NCI-H2227 (cell line): Measurements from ENCODE around the gene TMEM54.
A peak's percentile ranks its signal among the peaks of the same experiment; 100 is the strongest.
"Not testable (repeated sequence)": the region's sequence is repeated elsewhere in the genome, so short reads cannot be mapped to it uniquely, and the experiment has no call there.

Experiments used
- DNase-seq: peaks from one replicate; lab custom pipeline; 2025; ENCODE audit not compliant: unreplicated experiment; lab: John Stamatoyannopoulos, UW

TMEM54 gene

GRCh38 chr1:32919811-32920733 is 18.9 kb upstream of the TMEM54 start:
- no peak for DNase-seq

DNA sequence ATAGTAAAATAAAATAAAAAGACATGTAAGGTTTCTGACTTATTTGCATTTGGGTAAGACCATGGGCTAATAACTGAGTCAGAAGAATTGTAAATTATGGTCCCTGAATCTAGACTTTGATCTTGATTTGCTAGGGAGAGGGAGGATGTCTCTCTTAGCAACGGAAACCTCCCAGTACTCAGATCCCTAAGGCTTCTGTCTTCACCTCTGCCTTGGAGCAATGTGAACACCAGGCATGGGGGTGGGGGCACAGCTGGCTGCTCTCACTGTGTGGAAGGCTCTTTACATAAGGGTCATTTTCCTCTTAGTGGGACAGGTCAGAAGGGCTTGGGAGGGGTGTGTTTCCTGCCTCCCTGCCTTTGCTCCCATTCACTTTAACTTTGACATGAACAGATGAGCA is 17.0 kb upstream of the TMEM54 start:
- DNase-seq, result peak; percentile 51

- DNase-seq, result no peak
Observed at GRCh38 chr1:32917521-32917920, 16.3 kb upstream of the TMEM54 start.

DNA sequence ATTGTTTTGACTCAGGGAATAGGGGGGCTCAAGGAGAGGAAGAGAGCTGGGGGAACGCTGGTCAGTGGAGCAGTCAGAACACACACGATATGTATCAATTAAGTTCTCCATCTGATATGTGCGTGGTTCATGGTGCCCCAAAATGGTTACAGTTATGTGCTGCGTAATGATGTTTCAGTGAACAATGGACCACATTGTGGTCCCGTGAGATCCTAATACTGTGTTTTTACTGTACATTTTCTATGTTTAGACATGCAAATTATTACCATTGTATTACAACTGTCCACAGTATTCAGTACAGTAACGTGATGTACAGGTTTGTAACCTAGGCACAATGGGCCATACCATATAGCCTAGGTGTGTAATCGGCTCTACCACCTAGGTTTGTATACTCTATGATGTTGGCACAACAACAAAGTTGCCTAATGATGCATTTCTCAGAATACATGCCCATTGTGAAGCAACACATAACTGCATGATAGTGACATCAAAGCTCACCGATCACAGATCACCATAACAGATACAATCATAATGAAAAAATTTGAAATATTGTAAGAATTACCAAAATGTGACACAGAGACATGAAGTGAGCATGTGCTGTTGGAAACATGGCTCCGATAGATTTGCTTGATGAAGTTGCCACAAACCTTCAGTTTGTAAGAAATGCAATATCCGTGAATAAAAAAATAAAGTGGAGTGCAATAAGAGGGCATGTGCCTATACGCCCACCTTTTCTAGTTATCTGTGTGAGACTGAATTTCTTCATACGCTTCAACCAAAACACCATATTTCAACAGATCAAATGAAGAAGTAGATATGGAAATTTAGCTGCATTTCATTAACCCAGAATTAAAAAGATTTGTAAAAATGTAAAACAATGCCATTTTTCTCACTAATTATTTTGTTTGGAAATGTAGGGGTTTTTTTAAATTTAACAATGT is 14.8 kb upstream of the TMEM54 start:
- DNase-seq, result no peak

- no peak for DNase-seq
Observed at GRCh38 chr1:32910319-32910718, 9.1 kb upstream of the TMEM54 start.

DNA sequence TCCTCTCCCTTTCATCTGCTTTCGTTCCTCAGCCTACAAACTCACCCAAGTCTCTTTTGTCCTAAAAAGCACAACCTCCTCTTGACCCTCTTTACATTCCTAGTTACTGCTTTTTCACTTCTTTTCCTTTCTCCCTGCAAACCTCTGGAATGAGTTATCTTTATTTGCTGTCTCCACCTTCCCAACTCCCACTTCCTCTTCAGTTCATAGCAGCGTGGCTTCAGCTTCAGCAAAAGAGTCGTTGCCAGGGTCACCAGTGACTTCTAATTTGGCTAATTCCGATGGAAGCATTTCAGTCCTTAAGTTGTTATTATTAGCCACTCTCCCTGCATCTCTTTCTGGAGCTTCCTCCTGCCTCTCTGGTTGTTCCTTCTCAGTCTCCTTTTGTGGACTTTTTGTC is 6.2 kb upstream of the TMEM54 start:
- DNase-seq, result peak; percentile 31

DNA sequence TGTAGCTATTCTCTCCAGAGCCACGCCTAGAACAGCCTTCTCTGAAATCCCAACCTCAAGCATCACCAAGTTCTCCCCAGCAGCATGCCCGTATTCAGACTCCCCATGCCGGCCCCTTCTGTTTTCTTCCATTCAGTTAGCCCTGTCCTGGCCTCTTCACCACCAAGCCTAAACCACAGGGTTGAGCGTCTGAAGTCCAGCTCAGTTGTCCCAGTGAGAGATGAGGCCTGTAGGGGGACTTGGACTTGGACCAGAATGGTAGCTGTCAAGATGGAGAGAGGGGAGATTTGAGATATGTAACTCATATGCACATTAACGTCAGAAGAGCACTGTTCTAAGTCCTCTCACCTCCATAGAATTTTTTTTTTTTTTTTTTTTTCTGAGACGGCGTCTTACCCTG is 5.5 kb upstream of the TMEM54 start:
- no peak for DNase-seq

GRCh38 chr1:32905588-32905987 is 4.4 kb upstream of the TMEM54 start:
- not testable (repeated sequence) for DNase-seq

GRCh38 chr1:32904797-32905196 is 3.6 kb upstream of the TMEM54 start:
- DNase-seq, result no peak

- no peak for DNase-seq
Observed at GRCh38 chr1:32903991-32904785, 3.0 kb upstream of the TMEM54 start.

DNA sequence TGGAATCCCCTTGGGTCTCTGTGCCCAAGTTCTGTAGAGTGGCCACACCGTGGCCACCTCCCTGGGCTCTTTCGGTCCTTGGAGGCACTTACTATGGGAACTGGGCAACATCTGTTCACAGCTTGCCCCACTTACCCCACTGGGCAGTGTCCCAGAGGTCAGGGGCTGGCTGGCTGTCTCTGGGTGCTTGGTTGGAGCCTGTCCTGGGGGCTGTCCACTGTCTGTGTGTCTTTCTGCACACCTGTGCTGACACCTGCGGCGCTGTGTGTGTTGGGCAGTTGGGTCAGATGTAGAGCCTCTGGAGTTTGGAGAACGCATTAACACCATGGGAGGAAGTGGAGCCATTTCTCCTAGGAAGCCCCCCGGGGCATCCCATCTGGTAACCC is 1.3 kb upstream of the TMEM54 start:
- no peak for DNase-seq

- DNase-seq, result no peak
Observed at GRCh38 chr1:32901823-32902534, 790 bp upstream of the TMEM54 start.

GRCh38 chr1:32900371-32900955 is 726 bp downstream of the TMEM54 start:
- DNase-seq, result peak; percentile 31

DNA sequence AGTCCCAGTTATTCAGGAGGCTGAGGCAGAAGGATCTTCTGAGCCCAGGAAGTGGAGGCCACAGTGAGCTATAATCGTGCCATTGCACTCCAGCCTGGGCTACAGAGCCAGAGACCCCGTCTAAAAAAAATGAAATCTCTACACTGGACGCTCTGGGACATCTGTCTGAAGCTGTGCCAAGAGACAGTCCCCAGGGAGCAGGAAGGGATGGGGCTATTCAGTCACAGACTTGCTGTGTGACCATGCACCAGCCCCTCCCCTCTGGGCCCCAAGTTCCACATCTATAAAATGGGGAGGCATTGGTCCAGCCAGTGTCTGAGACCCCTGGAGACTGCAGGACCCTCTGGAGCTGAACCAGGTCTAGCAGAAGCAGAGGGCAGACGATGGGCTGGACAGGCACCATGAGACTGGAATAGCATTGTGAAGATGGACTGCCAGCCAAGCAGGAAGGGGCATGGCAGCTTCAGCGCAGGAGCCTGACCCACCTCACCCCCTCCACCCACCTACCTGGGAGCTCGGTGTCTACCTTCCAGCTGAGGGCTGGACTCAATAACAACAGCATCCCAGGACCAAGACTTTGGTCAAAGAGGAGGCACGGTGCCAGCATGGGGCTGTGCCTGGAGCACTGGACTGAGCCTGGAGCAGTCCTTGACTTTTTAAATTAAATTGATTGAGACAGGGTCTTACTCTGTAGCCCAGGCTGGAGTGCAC is 1.4 kb downstream of the TMEM54 start:
- no peak for DNase-seq

- no peak for DNase-seq
Observed at GRCh38 chr1:32898958-32899357, 2.2 kb downstream of the TMEM54 start.

DNA sequence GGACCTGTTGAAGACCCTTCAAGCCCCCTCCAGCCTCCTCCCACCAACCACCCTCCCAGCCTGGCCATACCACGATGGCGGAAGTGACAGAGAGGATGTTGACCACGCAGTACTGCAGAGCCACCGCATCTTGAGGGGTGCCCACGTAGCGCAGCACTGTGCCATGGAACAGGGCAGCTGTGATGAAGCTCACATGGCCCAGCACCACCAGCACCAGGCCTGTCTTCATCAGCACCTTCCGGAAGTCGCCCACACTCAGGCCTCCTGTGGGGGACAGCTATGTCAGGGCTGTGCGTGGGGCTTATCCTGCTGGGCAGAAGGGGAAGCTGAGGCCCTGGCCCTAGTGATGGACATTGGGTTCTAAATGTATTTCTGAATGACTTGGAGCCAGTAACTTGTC is 3.1 kb downstream of the TMEM54 start:
- DNase-seq, result no peak

DNA sequence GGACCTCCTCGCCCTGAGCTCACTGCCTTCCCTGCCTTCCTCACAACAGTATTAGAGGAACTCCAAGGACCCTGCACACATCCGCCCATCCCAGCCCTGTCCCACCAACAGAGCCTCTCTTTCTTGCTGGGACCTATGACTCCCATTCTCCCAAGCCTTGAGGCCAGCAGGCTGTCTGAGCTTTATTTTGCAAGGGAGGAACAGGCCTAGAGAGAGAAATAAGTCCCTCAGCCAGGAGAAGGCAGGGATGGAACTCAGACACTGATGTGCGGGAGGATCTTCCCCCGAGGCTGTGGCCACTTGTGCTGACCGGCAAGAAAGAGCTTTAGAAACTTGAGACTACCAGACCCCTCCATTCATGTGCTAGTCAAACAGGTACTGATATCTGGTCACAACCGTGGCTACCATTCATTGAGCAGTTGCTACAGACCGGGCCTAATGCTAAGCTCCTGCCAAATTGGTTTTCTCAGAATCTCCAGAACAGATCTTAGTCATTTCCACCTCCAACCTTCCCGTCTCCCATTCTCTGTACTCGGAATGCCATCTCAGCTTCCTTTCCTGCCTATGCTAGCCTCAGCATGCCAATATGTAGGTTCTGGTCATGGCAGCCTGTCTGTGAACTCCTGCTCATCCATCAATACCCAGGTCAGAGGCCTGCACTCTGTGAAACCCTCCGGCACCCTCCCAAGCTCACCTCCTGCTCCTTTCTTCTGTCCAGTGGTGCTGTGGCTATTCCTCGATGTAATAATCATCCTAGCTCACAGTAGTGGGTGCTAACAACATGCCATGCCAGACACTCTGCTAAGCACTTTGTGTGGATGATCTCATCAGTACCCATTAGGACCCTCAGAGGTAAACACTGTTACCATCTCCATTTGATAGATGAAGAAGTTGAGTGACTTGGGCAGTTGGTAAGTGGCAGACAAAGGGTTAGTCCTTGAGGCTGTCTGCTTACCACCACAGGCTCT is 3.8 kb downstream of the TMEM54 start:
- DNase-seq, result no peak

GRCh38 chr1:32896451-32896850 is 4.7 kb downstream of the TMEM54 start:
- no peak for DNase-seq
